Measurements from ENCODE around the gene IGLL5.

The IGLL5 gene

DNA sequence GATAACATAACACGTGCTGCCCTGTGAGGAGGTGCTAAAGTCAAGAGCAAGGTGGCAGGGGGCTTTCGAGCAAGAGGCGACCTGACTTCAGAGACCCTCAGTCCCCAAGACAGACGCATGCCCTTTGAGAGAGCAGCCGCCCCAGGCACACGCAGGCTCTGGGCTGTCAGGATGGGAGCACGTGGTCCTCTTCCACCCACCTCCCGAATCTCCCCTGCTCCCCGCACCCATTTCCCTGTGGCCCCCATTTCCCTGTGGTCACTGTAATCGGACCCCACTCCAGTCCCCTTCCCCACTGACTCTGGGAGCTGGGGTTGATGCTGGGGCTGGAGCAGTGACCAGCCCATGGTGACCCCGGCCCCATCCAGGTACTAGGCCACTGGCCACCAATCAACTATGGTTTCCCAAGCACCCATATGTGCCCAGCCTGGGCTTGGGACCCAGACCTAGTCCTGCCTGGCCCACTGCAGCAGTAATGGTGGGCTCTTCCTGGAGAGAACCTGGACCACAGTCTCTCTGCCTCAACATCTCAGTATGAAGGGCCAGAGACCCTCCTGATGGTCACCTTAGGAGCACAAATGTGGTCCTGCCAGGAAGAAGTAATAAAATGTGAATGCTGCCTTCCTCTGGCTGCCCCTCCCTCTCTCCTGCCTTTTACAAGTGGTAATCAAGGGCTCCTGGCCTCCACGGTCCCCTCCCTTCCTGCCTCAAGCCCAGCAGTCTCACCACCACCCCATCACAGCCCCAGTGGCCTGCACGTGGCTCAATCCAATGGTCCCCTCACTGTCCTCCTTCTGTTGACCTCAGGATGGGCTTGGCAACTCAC is 39.0 kb downstream of the IGLL5 start:
- TF ChIP-seq ARNT (IDR thresholded peaks at IDR 0.05), result no peak
- TF ChIP-seq LEF1 (IDR thresholded peaks at IDR 0.05; ENCODE audit: borderline replicate concordance), result no peak
- TF ChIP-seq HDGF (IDR thresholded peaks at IDR 0.05; ENCODE audit: borderline replicate concordance), result no peak
- no peak for DNase-seq (ENCODE audit: extremely low spot score)
- CTCF ChIA-PET, result interaction anchor here (0.6 kb wide), 1 partner anchor 339 kb away, joined by 3 read pairs; no protein-coding TSS in a partner anchor
- POLR2A ChIA-PET, result no interaction called here

DNA sequence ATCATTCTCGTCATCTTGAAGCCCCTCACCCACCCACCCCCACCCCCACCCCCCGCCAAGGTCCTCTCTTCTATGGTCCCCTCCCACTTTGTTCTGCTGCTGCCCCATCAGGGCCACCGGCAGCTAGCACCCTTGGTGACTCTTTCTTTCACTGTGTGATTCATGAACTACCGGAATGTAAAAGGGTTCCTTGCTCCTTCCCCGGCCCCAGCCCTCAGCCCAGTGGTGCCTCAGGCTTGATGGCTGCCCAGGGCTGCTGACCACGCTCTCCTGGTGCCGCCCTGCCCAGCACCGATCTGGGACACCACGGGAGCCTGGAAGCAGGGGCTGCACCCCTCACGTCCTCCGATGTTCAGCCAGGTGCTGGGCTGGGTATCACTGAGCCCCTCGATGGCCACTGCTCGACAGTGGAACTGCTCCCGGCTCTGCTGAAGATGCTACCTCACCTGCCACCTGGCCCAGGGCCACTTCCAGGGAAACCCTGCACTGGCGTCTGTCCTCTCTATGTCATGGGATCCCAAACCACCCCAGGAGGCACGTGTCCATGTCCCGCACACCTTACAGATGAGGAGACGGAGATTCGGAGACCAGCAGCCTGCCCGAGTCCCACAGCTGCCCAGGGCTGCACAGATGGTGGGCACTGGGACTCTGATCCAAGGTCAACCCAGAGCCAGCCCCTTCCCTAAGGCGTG is 39.7 kb downstream of the IGLL5 start:
- ChIA-PET POLR2A (no interaction called here), CTCF (no interaction called here)

DNA sequence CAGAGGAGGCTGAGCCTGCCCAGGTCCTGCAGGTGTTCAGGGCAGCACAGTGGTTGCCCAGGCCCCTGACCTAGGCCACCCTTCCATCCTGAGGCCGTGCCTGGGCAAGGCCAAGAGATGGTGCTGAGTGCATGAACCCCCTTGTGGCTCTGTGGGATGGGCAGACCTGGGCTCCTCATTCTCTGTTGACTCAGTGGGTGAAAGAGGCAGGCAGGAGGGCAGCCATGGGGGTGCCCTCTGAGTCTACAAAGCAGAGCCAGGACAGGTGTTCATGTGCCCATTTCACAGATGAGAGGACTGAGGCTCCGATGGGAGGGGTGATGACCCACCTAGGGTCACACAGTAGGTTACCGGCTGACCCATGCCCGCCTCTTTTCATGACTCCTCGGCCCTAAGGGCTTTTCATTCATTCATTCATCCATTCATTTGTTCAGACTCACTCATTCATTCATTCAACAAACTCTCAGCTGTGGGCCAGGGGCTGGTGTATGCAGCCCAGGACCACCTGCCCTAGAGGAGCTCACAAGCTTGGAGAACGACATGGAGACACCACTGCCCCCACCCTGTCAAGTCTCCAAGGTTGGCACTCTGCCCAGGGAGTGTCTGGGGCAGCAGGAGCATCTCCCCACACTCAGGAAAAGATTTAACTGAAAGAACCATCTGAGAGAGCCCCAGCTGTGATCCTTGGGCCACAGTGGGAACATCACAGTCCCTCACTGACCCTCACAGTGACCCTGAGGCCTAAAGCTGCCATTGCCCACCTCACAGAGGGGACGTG is 40.5 kb downstream of the IGLL5 start:
- TF ChIP-seq LEF1 (IDR thresholded peaks at IDR 0.05; ENCODE audit: borderline replicate concordance), result no peak
- TF ChIP-seq FOXK2 (IDR thresholded peaks at IDR 0.05), result no peak
- TF ChIP-seq BHLHE40 (IDR thresholded peaks at IDR 0.05; ENCODE audit: borderline replicate concordance), result no peak
- TF ChIP-seq ARNT (IDR thresholded peaks at IDR 0.05), result no peak
- ChIA-PET CTCF (no interaction called here), POLR2A (no interaction called here)
- DNase-seq (ENCODE audit: extremely low spot score), result no peak

More for the DNA sequence above, 39.7 kb downstream of the IGLL5 start:
- TF ChIP-seq LEF1 (IDR thresholded peaks at IDR 0.05; ENCODE audit: borderline replicate concordance) (no peak), FOXA1 (IDR thresholded peaks at IDR 0.05) (no peak), ELF4 (IDR thresholded peaks at IDR 0.05) (no peak)
- no peak for DNase-seq (ENCODE audit: extremely low spot score)

DNA sequence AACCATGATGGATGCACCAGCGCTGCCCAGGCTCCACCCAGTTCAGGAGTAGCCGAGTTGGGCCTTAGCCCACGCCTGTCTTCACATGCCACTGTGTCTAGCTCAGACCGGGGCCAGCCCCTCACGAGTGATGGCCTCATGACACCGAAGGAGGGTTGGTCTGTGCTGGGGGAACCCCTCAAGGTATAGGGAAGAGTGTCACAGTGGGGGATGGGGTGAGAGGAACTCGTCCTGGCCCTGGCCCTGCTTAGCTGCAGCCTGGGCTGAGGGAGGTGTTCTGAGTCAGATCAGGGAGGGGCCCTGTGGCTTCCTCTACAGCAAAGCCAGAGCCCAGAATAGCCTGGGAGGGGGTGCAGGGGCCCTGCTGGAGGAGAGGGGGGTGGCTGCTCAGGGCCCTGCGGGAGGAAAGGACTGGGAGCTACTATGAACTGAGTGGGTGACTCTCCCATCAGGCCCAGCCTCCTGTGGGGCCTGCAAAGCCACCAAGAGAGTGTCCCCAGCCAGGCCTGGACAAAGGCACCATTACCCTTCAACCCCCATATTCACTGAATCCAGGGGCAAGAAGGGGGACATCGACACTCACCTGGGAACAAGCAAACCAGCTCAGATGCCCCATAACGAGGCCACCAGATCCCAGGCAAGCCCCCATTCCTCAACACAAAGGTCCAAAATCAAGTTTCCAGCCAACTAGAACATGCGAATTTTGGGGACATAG is 41.2 kb downstream of the IGLL5 start:
- TF ChIP-seq HDGF (IDR thresholded peaks at IDR 0.05; ENCODE audit: borderline replicate concordance) (no peak), BHLHE40 (IDR thresholded peaks at IDR 0.05; ENCODE audit: borderline replicate concordance) (no peak), FOXK2 (IDR thresholded peaks at IDR 0.05) (no peak), SUZ12 (IDR thresholded peaks at IDR 0.05) (no peak), NFRKB (IDR thresholded peaks at IDR 0.05) (no peak)
- DNase-seq (ENCODE audit: extremely low spot score), result no peak
- ChIA-PET CTCF (no interaction called here), POLR2A (no interaction called here)

DNA sequence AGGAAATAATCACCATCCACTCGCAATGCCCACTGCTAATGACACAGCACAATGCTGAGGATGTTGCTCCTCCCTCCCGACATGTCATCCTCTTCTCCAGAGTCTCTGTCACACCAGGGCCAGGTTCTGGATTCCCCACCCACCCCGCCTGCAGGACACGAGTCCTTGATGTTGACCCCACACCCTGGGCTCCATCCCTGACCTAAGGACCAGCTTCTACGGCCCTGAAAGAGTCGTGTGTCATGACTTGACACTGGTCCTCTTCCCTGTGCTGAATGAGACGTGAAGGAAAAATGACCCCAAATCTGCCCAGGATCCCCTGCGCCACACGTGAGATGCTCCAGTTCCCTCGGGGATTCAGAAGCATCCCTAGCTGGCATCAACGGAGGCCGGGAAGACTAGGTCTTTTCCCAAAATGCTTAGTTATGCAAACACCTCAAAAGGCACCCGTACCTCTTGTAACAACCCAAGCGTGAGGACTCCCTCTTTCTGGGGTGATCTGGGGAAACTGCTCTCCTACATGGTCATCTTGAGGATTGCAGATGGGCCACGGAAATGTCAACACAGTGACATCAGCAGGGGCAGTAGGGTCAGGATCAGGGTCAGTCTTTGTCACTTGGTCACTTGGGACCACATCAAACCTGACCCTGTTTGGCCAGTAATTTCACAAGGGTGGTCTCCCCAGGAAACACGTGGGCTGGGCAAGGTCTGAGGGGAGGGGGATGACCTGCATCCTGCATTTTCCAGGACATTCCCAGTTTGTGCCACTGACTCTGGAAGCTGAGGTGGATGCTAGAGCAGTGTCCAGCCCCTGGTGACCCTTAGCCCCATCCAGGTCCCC is 42.0 kb downstream of the IGLL5 start:
- TF ChIP-seq NFRKB (IDR thresholded peaks at IDR 0.05), result no peak
- TF ChIP-seq ZNF384 (IDR thresholded peaks at IDR 0.05), result no peak
- no peak for TF ChIP-seq TARDBP (IDR thresholded peaks at IDR 0.05)
- no peak for TF ChIP-seq FOXM1 (IDR thresholded peaks at IDR 0.05; ENCODE audit: borderline replicate concordance)
- TF ChIP-seq FOXA1 (IDR thresholded peaks at IDR 0.05), result no peak
- no peak for TF ChIP-seq SUZ12 (IDR thresholded peaks at IDR 0.05)
- no peak for TF ChIP-seq FOXK2 (IDR thresholded peaks at IDR 0.05)
- no peak for TF ChIP-seq HDGF (IDR thresholded peaks at IDR 0.05; ENCODE audit: borderline replicate concordance)
- TF ChIP-seq L3MBTL2 (conservative IDR thresholded peaks at IDR 0.05), result no peak
- no peak for TF ChIP-seq ARNT (IDR thresholded peaks at IDR 0.05)
- TF ChIP-seq, protein P1, sequence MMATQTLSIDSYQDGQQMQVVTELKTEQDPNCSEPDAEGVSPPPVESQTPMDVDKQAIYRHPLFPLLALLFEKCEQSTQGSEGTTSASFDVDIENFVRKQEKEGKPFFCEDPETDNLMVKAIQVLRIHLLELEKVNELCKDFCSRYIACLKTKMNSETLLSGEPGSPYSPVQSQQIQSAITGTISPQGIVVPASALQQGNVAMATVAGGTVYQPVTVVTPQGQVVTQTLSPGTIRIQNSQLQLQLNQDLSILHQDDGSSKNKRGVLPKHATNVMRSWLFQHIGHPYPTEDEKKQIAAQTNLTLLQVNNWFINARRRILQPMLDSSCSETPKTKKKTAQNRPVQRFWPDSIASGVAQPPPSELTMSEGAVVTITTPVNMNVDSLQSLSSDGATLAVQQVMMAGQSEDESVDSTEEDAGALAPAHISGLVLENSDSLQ (IDR thresholded peaks at IDR 0.05), result no peak
- TF ChIP-seq CTBP1 (IDR thresholded peaks at IDR 0.05; ENCODE audit: borderline replicate concordance), result no peak
- TF ChIP-seq ELF4 (IDR thresholded peaks at IDR 0.05), result no peak
- TF ChIP-seq LEF1 (IDR thresholded peaks at IDR 0.05; ENCODE audit: borderline replicate concordance), result no peak
- TF ChIP-seq BHLHE40 (IDR thresholded peaks at IDR 0.05; ENCODE audit: borderline replicate concordance), result no peak
- no peak for TF ChIP-seq SP1 (IDR thresholded peaks at IDR 0.05)

DNA sequence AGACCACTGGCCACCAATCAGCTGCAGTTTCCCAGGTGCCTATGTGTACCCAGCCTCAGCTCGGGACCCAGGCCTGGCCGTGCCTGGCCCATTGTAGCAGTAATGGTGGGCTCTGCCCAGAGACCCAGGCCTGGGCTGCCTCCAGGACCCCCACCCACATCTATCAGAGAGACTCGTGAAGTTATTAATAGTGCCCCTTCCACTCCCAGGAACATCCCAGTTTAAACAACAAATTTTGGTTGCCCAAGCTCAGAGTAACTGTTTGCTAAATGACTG is 42.5 kb downstream of the IGLL5 start:
- CTCF ChIA-PET, result no interaction called here
- no peak for TF ChIP-seq LEF1 (IDR thresholded peaks at IDR 0.05; ENCODE audit: borderline replicate concordance)
- no peak for TF ChIP-seq ZNF384 (IDR thresholded peaks at IDR 0.05)
- no peak for TF ChIP-seq SUZ12 (IDR thresholded peaks at IDR 0.05)
- no peak for TF ChIP-seq FOXK2 (IDR thresholded peaks at IDR 0.05)
- TF ChIP-seq, protein P1 (IDR thresholded peaks at IDR 0.05), result no peak
- no peak for TF ChIP-seq ARNT (IDR thresholded peaks at IDR 0.05)
- no peak for TF ChIP-seq ELF4 (IDR thresholded peaks at IDR 0.05)
- TF ChIP-seq FOXM1 (IDR thresholded peaks at IDR 0.05; ENCODE audit: borderline replicate concordance), result no peak
- no peak for TF ChIP-seq CTBP1 (IDR thresholded peaks at IDR 0.05; ENCODE audit: borderline replicate concordance)
- no peak for TF ChIP-seq TARDBP (IDR thresholded peaks at IDR 0.05)
- no peak for TF ChIP-seq L3MBTL2 (conservative IDR thresholded peaks at IDR 0.05)
- POLR2A ChIA-PET, result no interaction called here
- DNase-seq (ENCODE audit: extremely low spot score), result no peak

More for the DNA sequence above, 42.0 kb downstream of the IGLL5 start:
- ChIA-PET POLR2A (no interaction called here), CTCF (no interaction called here)
- no peak for DNase-seq (ENCODE audit: extremely low spot score)

Data from HEK293T (cell line).